Measurements from ENCODE around the gene PI4K2A. TPM values are rescaled to one million over a fixed set of nuclear protein-coding genes. Genes with fewer than 3 reads are reported as not detected.

Gene PI4K2A
- total RNA-seq = 27.4 and 31.5 TPM in 2 replicates

GRCh38 chr10:97640174-97640867, at the start of gene PI4K2A:
Gene PI4K2A (plus strand): TSS chr10:97640671. CDS start chr10:97640743, 72 bp downstream.

GRCh38 chr10:97632949-97633884, 7.3 kb upstream of the PI4K2A start, which contains the start of gene MORN4:
Gene MORN4 (minus strand): TSS chr10:97633500. CDS start chr10:97619653, 13,847 bp downstream.

GRCh38 chr10:97686962-97687784, 46.7 kb downstream of the PI4K2A start, which contains the start of gene AVPI1:
Gene AVPI1 (minus strand): TSS chr10:97687241. CDS start chr10:97679905, 7,336 bp downstream.

GRCh38 chr10:97713339-97713825, 72.9 kb downstream of the PI4K2A start, which contains the start of gene MARVELD1:
Gene MARVELD1 (plus strand): TSS chr10:97713730. CDS start chr10:97713877, 147 bp downstream.

Other genes starting within 250 kb of the PI4K2A start
- gene RRP12, start 239.3 kb upstream of the PI4K2A start, total RNA-seq = 17.5 and 29.7 TPM in 2 replicates
- gene PGAM1, start 214.5 kb upstream of the PI4K2A start, total RNA-seq = 355 and 484 TPM in 2 replicates
- 34.6 and 39.4 TPM in 2 replicates for gene EXOSC1, start 194.7 kb upstream of the PI4K2A start, total RNA-seq
- gene ZDHHC16, start 194.5 kb upstream of the PI4K2A start, total RNA-seq = 45.0 and 51.1 TPM in 2 replicates
- gene MMS19, start 142.2 kb upstream of the PI4K2A start, total RNA-seq = 89.5 and 106 TPM in 2 replicates
- 25.6 and 31.2 TPM in 2 replicates for gene UBTD1, start 141.7 kb upstream of the PI4K2A start, total RNA-seq
- gene ANKRD2, start 67.9 kb upstream of the PI4K2A start, total RNA-seq = 0.25 and 0.66 TPM in 2 replicates
- 0.50 and 0.89 TPM in 2 replicates for gene HOGA1, start 56.3 kb upstream of the PI4K2A start, total RNA-seq
- 0.11 and 0.37 TPM in 2 replicates for gene C10orf62, start 51.0 kb upstream of the PI4K2A start, total RNA-seq
- 5.0 and 9.5 TPM in 2 replicates for gene MORN4, start 7.2 kb upstream of the PI4K2A start, total RNA-seq
- 23.0 and 32.1 TPM in 2 replicates for gene AVPI1, start 46.6 kb downstream of the PI4K2A start, total RNA-seq
- 23.7 TPM in 2 replicates for gene MARVELD1, start 73.1 kb downstream of the PI4K2A start, total RNA-seq
- gene ZFYVE27, start 96.5 kb downstream of the PI4K2A start, total RNA-seq = 24.3 and 28.9 TPM in 2 replicates
- gene SFRP5, start 131.3 kb downstream of the PI4K2A start, total RNA-seq = not detected in 2 replicates
- gene GOLGA7B, start 209.2 kb downstream of the PI4K2A start, total RNA-seq = under 0.01 TPM in 1 of 2 replicates, not detected in the other

All from uterine smooth muscle cell (primary cell).